ENCODE data around the gene PDZRN3.
"Not testable (repeated sequence)": the region's sequence is repeated elsewhere in the genome, so short reads cannot be mapped to it uniquely, and the experiment has no call there.

PDZRN3 gene

GRCh38 chr3:73591286-73591800 lies 33.4 kb downstream of the PDZRN3 start:
- DNase-seq (ENCODE audit: low read depth in 3 of 3), result no peak

- no peak for DNase-seq (ENCODE audit: low read depth in 3 of 3)
Measured at GRCh38 chr3:73586628-73587027, 38.1 kb downstream of the PDZRN3 start.

GRCh38 chr3:73586190-73586589 lies 38.6 kb downstream of the PDZRN3 start:
- no peak for DNase-seq (ENCODE audit: low read depth in 3 of 3)

GRCh38 chr3:73584873-73585272 lies 39.9 kb downstream of the PDZRN3 start:
- DNase-seq (ENCODE audit: low read depth in 3 of 3), result no peak

- DNase-seq (ENCODE audit: low read depth in 3 of 3), result no peak
Measured at GRCh38 chr3:73582535-73582934, 42.2 kb downstream of the PDZRN3 start.

- no peak for DNase-seq (ENCODE audit: low read depth in 3 of 3)
Measured at GRCh38 chr3:73581134-73581846, 43.5 kb downstream of the PDZRN3 start.

- DNase-seq (ENCODE audit: low read depth in 3 of 3), result peak in 1 of 3 donors; percentile 1
Measured at GRCh38 chr3:73580343-73580742, 44.4 kb downstream of the PDZRN3 start.

GRCh38 chr3:73577704-73578103 lies 47.0 kb downstream of the PDZRN3 start:
- DNase-seq (ENCODE audit: low read depth in 3 of 3), result no peak

GRCh38 chr3:73576999-73577461 lies 47.7 kb downstream of the PDZRN3 start:
- no peak for DNase-seq (ENCODE audit: low read depth in 3 of 3)

GRCh38 chr3:73575953-73576352 lies 48.8 kb downstream of the PDZRN3 start:
- no peak for DNase-seq (ENCODE audit: low read depth in 3 of 3)

GRCh38 chr3:73575519-73575918 lies 49.2 kb downstream of the PDZRN3 start:
- no peak for DNase-seq (ENCODE audit: low read depth in 3 of 3)

- DNase-seq (ENCODE audit: low read depth in 3 of 3), result no peak
Measured at GRCh38 chr3:73573204-73573603, 51.5 kb downstream of the PDZRN3 start.

- DNase-seq (ENCODE audit: low read depth in 3 of 3), result no peak
Measured at GRCh38 chr3:73572368-73572767, 52.4 kb downstream of the PDZRN3 start.

- DNase-seq (ENCODE audit: low read depth in 3 of 3), result no peak
Measured at GRCh38 chr3:73571238-73571794, 53.4 kb downstream of the PDZRN3 start.

GRCh38 chr3:73569246-73569760 lies 55.4 kb downstream of the PDZRN3 start:
- DNase-seq (ENCODE audit: low read depth in 3 of 3), result no peak

GRCh38 chr3:73568371-73568862 lies 56.3 kb downstream of the PDZRN3 start:
- DNase-seq (ENCODE audit: low read depth in 3 of 3), result no peak

GRCh38 chr3:73565374-73565773 lies 59.4 kb downstream of the PDZRN3 start:
- not testable (repeated sequence) for DNase-seq (ENCODE audit: low read depth in 3 of 3)

- no peak for DNase-seq (ENCODE audit: low read depth in 3 of 3)
Measured at GRCh38 chr3:73563896-73564582, 60.7 kb downstream of the PDZRN3 start.

- DNase-seq (ENCODE audit: low read depth in 3 of 3), result no peak
Measured at GRCh38 chr3:73561494-73561893, 63.2 kb downstream of the PDZRN3 start.

GRCh38 chr3:73559749-73560148 lies 65.0 kb downstream of the PDZRN3 start:
- no peak for DNase-seq (ENCODE audit: low read depth in 3 of 3)

- DNase-seq (ENCODE audit: low read depth in 3 of 3), result no peak
Measured at GRCh38 chr3:73558727-73559075, 66.0 kb downstream of the PDZRN3 start.

- no peak for DNase-seq (ENCODE audit: low read depth in 3 of 3)
Measured at GRCh38 chr3:73557986-73558726, 66.6 kb downstream of the PDZRN3 start.

Data from stimulated activated CD4-positive, alpha-beta T cell treated with anti-CD3 and anti-CD28 coated beads, TNF-alpha, amount 100 ng/mL, for 48 hours (primary cell).